Osteoblast (primary cell): Measurements from ENCODE around the gene TNPO3. TPM values are rescaled to one million over a fixed set of nuclear protein-coding genes. Genes with fewer than 3 reads are reported as not detected.

ENCODE experiments used
- DNase-seq: peaks from one replicate; pipeline ENCODE4 v3.0.0; 2011; ENCODE audit warnings: low spot score, mixed read lengths; ENCODE audit not compliant: insufficient read length; ENCODE audit errors: missing footprints
- H2AFZ ChIP-seq: 2 replicates; pipeline ENCODE4 v1.6.0; 2011; ENCODE audit warnings: mild to moderate bottlenecking, low read length
- H3K27ac ChIP-seq: 2 replicates; pipeline ENCODE4 v1.5.1; 2011; ENCODE audit warnings: mild to moderate bottlenecking, low read depth, low read length, moderate library complexity
- H3K27me3 ChIP-seq: 2 replicates; pipeline ENCODE4 v1.6.0; 2012; ENCODE audit warnings: mild to moderate bottlenecking, control low read depth, inconsistent platforms, low read length, moderate library complexity; ENCODE audit not compliant: insufficient read depth
- H3K36me3 ChIP-seq: 2 replicates; pipeline ENCODE4 v1.5.1; 2011; ENCODE audit warnings: mild to moderate bottlenecking, low read length, control low read depth, moderate library complexity; ENCODE audit not compliant: insufficient read depth
- H3K4me1 ChIP-seq: 2 replicates; pipeline ENCODE4 v1.5.1; 2011; ENCODE audit warnings: mild to moderate bottlenecking, low read length, control low read depth, moderate library complexity; ENCODE audit not compliant: insufficient read depth
- H3K4me2 ChIP-seq: 2 replicates; pipeline ENCODE4 v1.6.0; 2011; ENCODE audit warnings: mild to moderate bottlenecking, low read length; ENCODE audit not compliant: insufficient read depth
- H3K4me3 ChIP-seq: fragments of 200-600 bp; sonication (generic); 3 replicates; pipeline ENCODE4 v1.5.1; 2012; ENCODE audit warnings: mild to moderate bottlenecking, low read length, inconsistent platforms; ENCODE audit not compliant: insufficient read depth
- H3K79me2 ChIP-seq: 2 replicates; pipeline ENCODE4 v1.6.0; 2012; ENCODE audit warnings: mild to moderate bottlenecking, low read length, control low read depth, inconsistent platforms; ENCODE audit not compliant: insufficient read depth
- H3K9me3 ChIP-seq: 2 replicates; pipeline ENCODE4 v1.5.1; 2011; ENCODE audit warnings: low read depth, low read length, control low read depth
- H4K20me1 ChIP-seq: 2 replicates; pipeline ENCODE4 v1.6.0; 2012; ENCODE audit warnings: mild to moderate bottlenecking, low read length, control low read depth; ENCODE audit not compliant: insufficient read depth
- total RNA-seq: library from RNA; depleted of rRNA; stranded (reverse); fragments of >200 nt; gene quantifications from 2 replicates; pipeline ENCODE4 v1.2.3, GENCODE V29; 2012
- TF ChIP-seq, protein P1 (sequence below): IDR thresholded peaks from 2 replicates; pipeline ENCODE4 v1.5.1; 2011; ENCODE audit warnings: mild to moderate bottlenecking, low read depth, low read length, moderate library complexity; ENCODE audit errors: extremely low read depth

TNPO3 gene
- total RNA-seq, 1 donor: 56.1 TPM

DNA sequence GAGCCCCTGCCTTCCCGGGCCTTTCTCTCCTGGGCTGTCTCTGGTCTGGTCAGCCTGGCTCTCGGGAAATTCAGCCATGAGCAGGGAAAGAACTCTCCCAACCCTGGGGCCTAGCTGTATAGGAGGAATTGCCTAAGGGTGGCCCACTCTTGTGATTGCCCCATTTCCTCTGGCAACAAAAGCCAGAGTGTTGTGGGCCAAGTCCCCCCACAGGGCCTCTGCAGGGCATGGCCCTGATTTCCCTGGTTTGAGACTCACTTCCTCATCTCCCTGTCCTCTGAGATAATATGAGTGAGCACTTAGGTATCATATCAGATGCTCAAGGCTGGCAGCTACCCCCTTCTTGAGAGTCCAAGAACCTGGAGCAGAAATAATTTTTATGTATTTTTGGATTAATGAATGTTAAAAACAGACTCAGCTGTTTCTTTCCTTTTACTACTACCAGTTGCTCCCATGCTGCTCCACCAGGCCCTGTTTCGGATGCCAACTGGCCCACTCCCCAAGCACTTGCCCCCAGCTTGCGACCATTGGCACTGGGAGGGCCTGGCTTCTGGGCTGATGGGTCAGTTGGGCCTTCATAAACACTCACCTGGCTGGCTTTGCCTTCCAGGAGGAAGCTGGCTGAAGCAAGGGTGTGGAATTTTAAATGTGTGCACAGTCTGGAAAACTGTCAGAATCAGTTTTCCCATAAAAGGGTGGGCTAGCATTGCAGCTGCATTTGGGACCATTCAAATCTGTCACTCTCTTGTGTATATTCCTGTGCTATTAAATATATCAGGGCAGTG, 105.7 kb downstream of the TNPO3 start:
- Histone ChIP-seq H3K27ac (no peak overlapping the region), H3K9me3 (no peaks in the 10 kb centered on the region), H3K4me1 (no peaks in the 10 kb centered on the region), H3K4me3 (no peak overlapping the region), H3K36me3 (peaks cover 11% of the 10 kb centered on the region), H3K79me2 (no peaks in the 10 kb centered on the region), H4K20me1 (no peaks in the 10 kb centered on the region), H3K4me2 (no peak overlapping the region), H2AFZ (no peak overlapping the region), H3K27me3 (no peaks in the 10 kb centered on the region)
- DNase-seq: peak; percentile 72
- TF ChIP-seq, protein P1, sequence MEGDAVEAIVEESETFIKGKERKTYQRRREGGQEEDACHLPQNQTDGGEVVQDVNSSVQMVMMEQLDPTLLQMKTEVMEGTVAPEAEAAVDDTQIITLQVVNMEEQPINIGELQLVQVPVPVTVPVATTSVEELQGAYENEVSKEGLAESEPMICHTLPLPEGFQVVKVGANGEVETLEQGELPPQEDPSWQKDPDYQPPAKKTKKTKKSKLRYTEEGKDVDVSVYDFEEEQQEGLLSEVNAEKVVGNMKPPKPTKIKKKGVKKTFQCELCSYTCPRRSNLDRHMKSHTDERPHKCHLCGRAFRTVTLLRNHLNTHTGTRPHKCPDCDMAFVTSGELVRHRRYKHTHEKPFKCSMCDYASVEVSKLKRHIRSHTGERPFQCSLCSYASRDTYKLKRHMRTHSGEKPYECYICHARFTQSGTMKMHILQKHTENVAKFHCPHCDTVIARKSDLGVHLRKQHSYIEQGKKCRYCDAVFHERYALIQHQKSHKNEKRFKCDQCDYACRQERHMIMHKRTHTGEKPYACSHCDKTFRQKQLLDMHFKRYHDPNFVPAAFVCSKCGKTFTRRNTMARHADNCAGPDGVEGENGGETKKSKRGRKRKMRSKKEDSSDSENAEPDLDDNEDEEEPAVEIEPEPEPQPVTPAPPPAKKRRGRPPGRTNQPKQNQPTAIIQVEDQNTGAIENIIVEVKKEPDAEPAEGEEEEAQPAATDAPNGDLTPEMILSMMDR: no peak

DNA sequence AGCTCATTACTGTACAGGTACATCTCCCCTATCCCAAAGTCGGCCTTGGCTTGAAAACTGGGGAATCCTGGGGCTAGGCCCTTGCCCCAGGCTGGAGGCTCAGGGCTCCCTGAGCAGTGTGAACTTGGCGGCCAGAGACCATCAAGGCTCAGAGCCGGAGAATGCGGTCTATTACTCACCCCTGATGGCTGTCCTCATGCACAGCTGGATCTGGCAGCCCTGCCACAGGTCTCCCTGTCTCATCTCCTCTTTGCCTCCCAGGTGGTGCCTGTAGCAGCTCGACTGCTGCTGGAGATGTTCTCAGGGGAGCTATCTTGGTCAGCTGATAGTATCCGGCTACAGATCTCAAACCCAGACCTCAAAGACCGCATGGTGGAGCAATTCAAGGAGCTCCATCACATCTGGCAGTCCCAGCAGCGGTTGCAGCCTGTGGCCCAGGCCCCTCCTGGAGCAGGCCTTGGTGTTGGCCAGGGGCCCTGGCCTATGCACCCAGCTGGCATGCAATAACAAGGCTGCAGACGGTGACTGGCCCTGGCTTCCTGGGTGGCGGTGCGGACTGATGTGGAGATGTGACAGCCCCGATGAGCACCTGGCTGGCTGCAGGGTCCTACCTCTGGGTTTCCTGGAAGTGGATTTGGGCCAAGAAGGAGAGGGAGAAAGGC, 106.5 kb downstream of the TNPO3 start:
- Histone ChIP-seq H4K20me1 (no peaks in the 10 kb centered on the region), H3K27ac (no peak overlapping the region), H3K9me3 (no peaks in the 10 kb centered on the region), H3K4me2 (no peak overlapping the region), H2AFZ (no peak overlapping the region), H3K4me1 (no peaks in the 10 kb centered on the region), H3K27me3 (no peaks in the 10 kb centered on the region), H3K4me3 (no peak overlapping the region), H3K79me2 (no peaks in the 10 kb centered on the region), H3K36me3 (peaks cover 3% of the 10 kb centered on the region)
- TF ChIP-seq, protein P1: no peak
- DNase-seq: peak; percentile 69

DNA sequence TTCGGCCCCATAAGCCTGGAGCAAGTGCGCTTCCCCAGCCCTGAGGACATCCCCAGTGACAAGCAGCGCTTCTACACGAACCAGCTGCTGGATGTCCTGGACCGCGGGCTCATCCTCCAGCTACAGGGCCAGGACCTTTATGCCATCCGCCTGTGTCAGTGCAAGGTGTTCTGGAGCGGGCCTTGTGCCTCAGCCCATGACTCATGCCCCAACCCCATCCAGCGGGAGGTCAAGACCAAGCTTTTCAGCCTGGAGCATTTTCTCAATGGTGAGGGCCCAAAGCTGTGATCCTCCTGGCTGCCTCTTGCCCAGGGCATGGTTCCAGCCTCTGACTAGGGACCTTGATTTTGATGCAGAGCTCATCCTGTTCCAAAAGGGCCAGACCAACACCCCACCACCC, 107.1 kb downstream of the TNPO3 start:
- H3K36me3 ChIP-seq: no peaks in the 10 kb centered on the region

More for the DNA sequence above, 107.1 kb downstream of the TNPO3 start:
- H3K27ac ChIP-seq: no peak overlapping the region
- H3K4me3 ChIP-seq: no peak overlapping the region
- no peak overlapping the region for H2AFZ ChIP-seq
- H3K27me3 ChIP-seq: no peaks in the 10 kb centered on the region
- TF ChIP-seq, protein P1: no peak
- no peaks in the 10 kb centered on the region for H4K20me1 ChIP-seq
- no peaks in the 10 kb centered on the region for H3K9me3 ChIP-seq
- no peaks in the 10 kb centered on the region for H3K79me2 ChIP-seq
- peak; percentile 67 for DNase-seq
- no peaks in the 10 kb centered on the region for H3K4me1 ChIP-seq
- H3K4me2 ChIP-seq: no peak overlapping the region
